GM12891 (cell line): ENCODE results near the gene RTEL1.

ENCODE experiments used
- PAX5 ChIP-seq: IDR thresholded peaks from 2 replicates; pipeline ENCODE4 v1.6.1; 2011; ENCODE audit warnings: low read length, moderate library complexity, mild to moderate bottlenecking; ENCODE audit not compliant: insufficient read depth, severe bottlenecking
- POLR2A ChIP-seq: IDR thresholded peaks from 2 replicates; pipeline ENCODE4 v1.6.1; 2011; ENCODE audit warnings: low read depth, low read length, control low read depth
- POLR2AphosphoS5 ChIP-seq: IDR thresholded peaks from 2 replicates; pipeline ENCODE4 v1.6.1; 2011; ENCODE audit warnings: low read depth, low read length, control low read depth

GRCh38 chr20:63714858-63715257, 56.7 kb downstream of the RTEL1 start:
- TF ChIP-seq POLR2AphosphoS5 (no peak), POLR2A (no peak), PAX5 (no peak)
